IPS DF 19.7 (cell line): ENCODE results near the gene NUSAP1.
"Not testable (repeated sequence)": the region's sequence is repeated elsewhere in the genome, so short reads cannot be mapped to it uniquely, and the experiment has no call there.

ENCODE experiments used
- DNase-seq: peaks from one replicate; pipeline ENCODE4 v3.0.0-alpha.2; 2013; ENCODE audit warnings: low read depth, low spot score

The NUSAP1 gene

GRCh38 chr15:41333026-41333562, 413 bp downstream of the NUSAP1 start:
- no peak for DNase-seq

- no peak for DNase-seq
Measured at GRCh38 chr15:41334293-41335120, 1.8 kb downstream of the NUSAP1 start.

- DNase-seq = no peak
Measured at GRCh38 chr15:41336549-41336948, 3.9 kb downstream of the NUSAP1 start.

GRCh38 chr15:41337047-41337446, 4.4 kb downstream of the NUSAP1 start:
- DNase-seq = no peak

- no peak for DNase-seq
Measured at GRCh38 chr15:41337631-41338522, 5.2 kb downstream of the NUSAP1 start.

GRCh38 chr15:41340189-41340695, 7.6 kb downstream of the NUSAP1 start:
- DNase-seq = no peak

GRCh38 chr15:41341519-41341918, 8.8 kb downstream of the NUSAP1 start:
- DNase-seq = no peak

- DNase-seq = no peak
Measured at GRCh38 chr15:41347236-41347635, 14.6 kb downstream of the NUSAP1 start.

- DNase-seq = no peak
Measured at GRCh38 chr15:41350057-41350717, 17.5 kb downstream of the NUSAP1 start.

- no peak for DNase-seq
Measured at GRCh38 chr15:41354371-41354770, 21.7 kb downstream of the NUSAP1 start.

- no peak for DNase-seq
Measured at GRCh38 chr15:41367418-41367817, 34.7 kb downstream of the NUSAP1 start.

- no peak for DNase-seq
Measured at GRCh38 chr15:41377978-41378377, 45.3 kb downstream of the NUSAP1 start.

GRCh38 chr15:41383974-41384749, 51.5 kb downstream of the NUSAP1 start:
- DNase-seq = not testable (repeated sequence)

GRCh38 chr15:41387646-41388045, 55.0 kb downstream of the NUSAP1 start:
- no peak for DNase-seq

- DNase-seq = no peak
Measured at GRCh38 chr15:41392659-41393058, 60.0 kb downstream of the NUSAP1 start.

GRCh38 chr15:41394924-41395323, 62.2 kb downstream of the NUSAP1 start:
- no peak for DNase-seq

GRCh38 chr15:41396111-41396510, 63.4 kb downstream of the NUSAP1 start:
- no peak for DNase-seq

GRCh38 chr15:41401904-41402267, 69.2 kb downstream of the NUSAP1 start:
- no peak for DNase-seq

GRCh38 chr15:41407341-41407740, 74.7 kb downstream of the NUSAP1 start:
- DNase-seq = no peak

GRCh38 chr15:41408234-41408641, 75.6 kb downstream of the NUSAP1 start:
- DNase-seq = no peak

GRCh38 chr15:41411031-41411430, 78.3 kb downstream of the NUSAP1 start:
- DNase-seq = no peak
